Right kidney (tissue), 1 donor: ENCODE measurements around the gene HDGF.

Experiments
- DNase-seq: peaks from one replicate; pipeline ENCODE4 v3.0.0-alpha.2; 2016

HDGF gene

GRCh38 chr1:156700736-156701531, 50.5 kb downstream of the HDGF start:
- DNase-seq: no peak

GRCh38 chr1:156698995-156699394, 52.5 kb downstream of the HDGF start:
- no peak for DNase-seq

- peak; percentile 35 for DNase-seq
Measured at GRCh38 chr1:156697481-156697880, 54.0 kb downstream of the HDGF start.

- DNase-seq: no peak
Measured at GRCh38 chr1:156696755-156697154, 54.7 kb downstream of the HDGF start.

GRCh38 chr1:156694690-156694962, 56.8 kb downstream of the HDGF start:
- no peak for DNase-seq

- DNase-seq: peak; percentile 64
Measured at GRCh38 chr1:156693848-156694689, 57.4 kb downstream of the HDGF start.

- peak; percentile 82 for DNase-seq
Measured at GRCh38 chr1:156692925-156693847, 58.3 kb downstream of the HDGF start.

GRCh38 chr1:156692441-156692924, 59.0 kb downstream of the HDGF start:
- peak; percentile 61 for DNase-seq
